ENCODE results near the gene PABPC4L. TPM values are rescaled to one million over a fixed set of nuclear protein-coding genes. Genes with fewer than 3 reads are reported as not detected.

Gene PABPC4L
- total RNA-seq: under 1 TPM in 1 of 4 donors, not detected in 3; 0.32 TPM

- no peak for DNase-seq
- intact Hi-C loops (cut with DNase I; ENCODE audit: low total_unique reads): no loop called here
- 12 to 24% methylated on average over 25 to 65 of the region's 65 CpGs for WGBS, 2 donors (ENCODE audit: low coverage in 1 of 2)
These were observed at the start of gene PABPC4L for GRCh38 chr4:134201216-134202161. PABPC4L (minus strand) TSS chr4:134201789; CDS start chr4:134201019, 770 bp downstream.

GRCh38 chr4:134251322-134251721 is 49.7 kb upstream of the PABPC4L start:
- Histone ChIP-seq H3K27me3 (no peaks in the 10 kb centered on the region), H3K4me3 (no peak overlapping the region), H3K36me3 (no peaks in the 10 kb centered on the region), H3K27ac (no peak overlapping the region), H3K4me1 (no peaks in the 10 kb centered on the region), H3K9me3 (no peaks in the 10 kb centered on the region)
- no peak for DNase-seq
- intact Hi-C loops (cut with DNase I; ENCODE audit: low total_unique reads): no loop called here
- WGBS, 2 donors (ENCODE audit: low coverage in 1 of 2): 62 to 78% methylated on average over 1 of the region's 1 CpG
- TF ChIP-seq, protein P1, sequence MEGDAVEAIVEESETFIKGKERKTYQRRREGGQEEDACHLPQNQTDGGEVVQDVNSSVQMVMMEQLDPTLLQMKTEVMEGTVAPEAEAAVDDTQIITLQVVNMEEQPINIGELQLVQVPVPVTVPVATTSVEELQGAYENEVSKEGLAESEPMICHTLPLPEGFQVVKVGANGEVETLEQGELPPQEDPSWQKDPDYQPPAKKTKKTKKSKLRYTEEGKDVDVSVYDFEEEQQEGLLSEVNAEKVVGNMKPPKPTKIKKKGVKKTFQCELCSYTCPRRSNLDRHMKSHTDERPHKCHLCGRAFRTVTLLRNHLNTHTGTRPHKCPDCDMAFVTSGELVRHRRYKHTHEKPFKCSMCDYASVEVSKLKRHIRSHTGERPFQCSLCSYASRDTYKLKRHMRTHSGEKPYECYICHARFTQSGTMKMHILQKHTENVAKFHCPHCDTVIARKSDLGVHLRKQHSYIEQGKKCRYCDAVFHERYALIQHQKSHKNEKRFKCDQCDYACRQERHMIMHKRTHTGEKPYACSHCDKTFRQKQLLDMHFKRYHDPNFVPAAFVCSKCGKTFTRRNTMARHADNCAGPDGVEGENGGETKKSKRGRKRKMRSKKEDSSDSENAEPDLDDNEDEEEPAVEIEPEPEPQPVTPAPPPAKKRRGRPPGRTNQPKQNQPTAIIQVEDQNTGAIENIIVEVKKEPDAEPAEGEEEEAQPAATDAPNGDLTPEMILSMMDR (IDR thresholded peaks at IDR 0.05): no peak
- TF ChIP-seq POLR2AphosphoS5 (IDR thresholded peaks at IDR 0.05) (no peak), EP300 (IDR thresholded peaks at IDR 0.05; ENCODE audit: low read depth) (no peak), POLR2A (IDR thresholded peaks at IDR 0.05) (no peak)
- in situ Hi-C loops (cut with MboI; ENCODE audit: low pct_ligation_motif_present in 1 of 4, low pct_unique_long_range_greater_than_20kb in 1 of 4, low sequenced_read_pairs in 3 of 4): no loop called here

More at GRCh38 chr4:134201216-134202161, at the start of gene PABPC4L:
- in situ Hi-C loops (cut with MboI; ENCODE audit: low pct_ligation_motif_present in 1 of 4, low pct_unique_long_range_greater_than_20kb in 1 of 4, low sequenced_read_pairs in 3 of 4): no loop called here
- Histone ChIP-seq H3K4me3 (peak within 1 kb of the TSS; percentile 33 to 60 (median 45)), H3K4me1 (peaks cover 0 to 3% (median 0%) of the 10 kb centered on the region in 4 donors), H3K36me3 (no peaks in the 10 kb centered on the region), H3K27me3 (peaks cover 11% of the 10 kb centered on the region), H3K27ac (peak within 1 kb of the TSS; percentile 33 to 57 (median 44)), H3K9me3 (no peaks in the 10 kb centered on the region)
- TF ChIP-seq, protein P1 (IDR thresholded peaks at IDR 0.05): no peak
- TF ChIP-seq POLR2A (IDR thresholded peaks at IDR 0.05) (no peak), POLR2AphosphoS5 (IDR thresholded peaks at IDR 0.05) (no peak), EP300 (IDR thresholded peaks at IDR 0.05; ENCODE audit: low read depth) (no peak)

GRCh38 chr4:134243742-134244713 is 42.4 kb upstream of the PABPC4L start:
- Histone ChIP-seq H3K4me1 (no peaks in the 10 kb centered on the region), H3K27ac (no peak overlapping the region), H3K36me3 (no peaks in the 10 kb centered on the region), H3K9me3 (no peaks in the 10 kb centered on the region), H3K27me3 (no peaks in the 10 kb centered on the region), H3K4me3 (no peak overlapping the region)
- in situ Hi-C loops (cut with MboI; ENCODE audit: low pct_ligation_motif_present in 1 of 4, low pct_unique_long_range_greater_than_20kb in 1 of 4, low sequenced_read_pairs in 3 of 4) (no loop called here), intact Hi-C loops (cut with DNase I; ENCODE audit: low total_unique reads) (no loop called here)
- DNase-seq: no peak
- TF ChIP-seq POLR2AphosphoS5 (IDR thresholded peaks at IDR 0.05) (no peak), POLR2A (IDR thresholded peaks at IDR 0.05) (no peak), EP300 (IDR thresholded peaks at IDR 0.05; ENCODE audit: low read depth) (no peak)
- TF ChIP-seq, protein P1 (IDR thresholded peaks at IDR 0.05): no peak
- WGBS, 2 donors (ENCODE audit: low coverage in 1 of 2): 87 to 100% methylated on average over 2 to 22 of the region's 22 CpGs

DNA sequence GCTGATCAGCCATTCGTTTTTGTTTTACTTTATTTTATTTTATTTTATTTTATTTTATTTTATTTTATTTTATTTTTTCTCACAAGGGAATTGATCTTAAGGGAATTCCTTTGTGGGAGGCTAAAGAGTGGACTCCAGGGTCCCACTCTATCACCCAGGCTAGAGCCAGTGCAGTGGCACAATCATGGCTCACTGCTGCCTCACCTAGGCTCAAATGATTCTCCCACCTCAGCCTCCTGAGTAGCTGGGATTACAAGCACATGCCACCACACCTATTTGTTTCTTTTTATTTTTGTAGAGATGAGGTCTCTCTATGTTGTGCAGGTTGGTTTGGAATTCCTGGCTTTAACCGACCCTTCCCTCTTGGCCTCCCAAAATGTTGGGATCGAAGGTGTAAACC is 17.5 kb upstream of the PABPC4L start:
- no peak for DNase-seq
- H3K27me3 ChIP-seq: no peaks in the 10 kb centered on the region
- no peaks in the 10 kb centered on the region for H3K4me1 ChIP-seq
- no peak overlapping the region for H3K4me3 ChIP-seq
- 83 to 85% methylated on average over 3 of the region's 3 CpGs for WGBS, 2 donors (ENCODE audit: low coverage in 1 of 2)
- no peaks in the 10 kb centered on the region for H3K36me3 ChIP-seq
- in situ Hi-C loops (cut with MboI; ENCODE audit: low pct_ligation_motif_present in 1 of 4, low pct_unique_long_range_greater_than_20kb in 1 of 4, low sequenced_read_pairs in 3 of 4): no loop called here
- intact Hi-C loops (cut with DNase I; ENCODE audit: low total_unique reads): no loop called here
- TF ChIP-seq EP300 (IDR thresholded peaks at IDR 0.05; ENCODE audit: low read depth): no peak
- no peak for TF ChIP-seq POLR2A (IDR thresholded peaks at IDR 0.05)
- TF ChIP-seq, protein P1 (IDR thresholded peaks at IDR 0.05): no peak
- TF ChIP-seq POLR2AphosphoS5 (IDR thresholded peaks at IDR 0.05): no peak
- no peaks in the 10 kb centered on the region for H3K9me3 ChIP-seq
- H3K27ac ChIP-seq: no peak overlapping the region
